NCI-H2227 treated with DMSO at 0.1 percent for 48 hours (cell line): Measurements from ENCODE around the gene NBEAL2.
A peak's percentile ranks its signal among the peaks of the same experiment; 100 is the strongest.

Experiments
- DNase-seq: peaks from one replicate; lab custom pipeline; 2025; lab: John Stamatoyannopoulos, UW

NBEAL2 gene

GRCh38 chr3:46978985-46979944 is at the start of gene NBEAL2:
Gene NBEAL2, plus strand, starts transcription at chr3:46979666. Its CDS starts 196 bp downstream, at chr3:46979862.
- peak; percentile 68 for DNase-seq

GRCh38 chr3:46930166-46930944 is 49.1 kb upstream of the NBEAL2 start:
- no peak for DNase-seq

GRCh38 chr3:46930945-46931403 is 48.5 kb upstream of the NBEAL2 start:
- DNase-seq, result no peak

- DNase-seq, result peak; percentile 17
Measured at GRCh38 chr3:46931631-46932331, 47.7 kb upstream of the NBEAL2 start.

GRCh38 chr3:46932455-46933225 is 46.8 kb upstream of the NBEAL2 start:
- DNase-seq, result no peak

GRCh38 chr3:46933261-46933660 is 46.2 kb upstream of the NBEAL2 start:
- no peak for DNase-seq

GRCh38 chr3:46934072-46934471 is 45.4 kb upstream of the NBEAL2 start:
- DNase-seq, result no peak

GRCh38 chr3:46934498-46935167 is 44.8 kb upstream of the NBEAL2 start:
- DNase-seq, result no peak

- DNase-seq, result no peak
Measured at GRCh38 chr3:46935168-46935858, 44.2 kb upstream of the NBEAL2 start.

GRCh38 chr3:46935989-46936558 is 43.4 kb upstream of the NBEAL2 start:
- DNase-seq, result no peak

- no peak for DNase-seq
Measured at GRCh38 chr3:46936733-46937250, 42.7 kb upstream of the NBEAL2 start.

- no peak for DNase-seq
Measured at GRCh38 chr3:46938118-46938517, 41.3 kb upstream of the NBEAL2 start.

- DNase-seq, result no peak
Measured at GRCh38 chr3:46939578-46940445, 39.7 kb upstream of the NBEAL2 start.

GRCh38 chr3:46942076-46942475 is 37.4 kb upstream of the NBEAL2 start:
- no peak for DNase-seq

- no peak for DNase-seq
Measured at GRCh38 chr3:46942481-46943236, 36.8 kb upstream of the NBEAL2 start.

GRCh38 chr3:46943237-46944187 is 36.0 kb upstream of the NBEAL2 start:
- DNase-seq, result no peak

GRCh38 chr3:46944191-46944590 is 35.3 kb upstream of the NBEAL2 start:
- DNase-seq, result no peak
